Bone marrow (tissue), 2 donors: ENCODE measurements around the gene ZBTB44.

Source experiments
- DNase-seq, 2 donors: peaks; one replicate each; lab custom pipeline; 2025; lab: John Stamatoyannopoulos, UW

ZBTB44 gene

GRCh38 chr11:130178441-130179339 is 136.0 kb downstream of the ZBTB44 start:
- no peak for DNase-seq

GRCh38 chr11:130177782-130178181 is 136.9 kb downstream of the ZBTB44 start:
- DNase-seq: no peak
